Panc1 (cell line): ENCODE measurements around the gene SLC9B2. TPM values are rescaled to one million over a fixed set of nuclear protein-coding genes. Genes with fewer than 3 reads are reported as not detected.

ENCODE experiments used
- ATAC-seq: fragments of 200-7000 bp; cut with Tn5 transposase; 2 replicates; pipeline ENCODE4 v1.9.1; 2020; ENCODE audit warnings: mild to moderate bottlenecking, moderate library complexity
- BruUV-seq: library from RNA; stranded (reverse); fragments of 400-500 nt; replicated peaks from 2 replicates; lab custom pipeline; 2021; lab: Mats Ljungman, UMichigan
- CTCF ChIA-PET: fragments of 300-600 bp; sonication (Branson Sonifier 250); formaldehyde crosslinking; loops from one replicate; lab custom pipeline; 2022; ENCODE audit warnings: antibody characterized with exemption; lab: Charles Lee
- POLR2A ChIA-PET: fragments of 300-600 bp; sonication (Branson Sonifier 250); formaldehyde crosslinking; loops from one replicate; lab custom pipeline; 2022; ENCODE audit warnings: antibody characterized with exemption; lab: Charles Lee
- DNase-seq: peaks from one replicate; pipeline ENCODE4 v3.0.0-alpha.2; 2010; ENCODE audit warnings: low read depth, low spot score
- H3K27ac ChIP-seq: 2 replicates; pipeline ENCODE4 v1.5.1; 2011; ENCODE audit warnings: mild to moderate bottlenecking, low read length, inconsistent platforms
- H3K27me3 ChIP-seq: fragments of 200-500 bp; sonication (Bioruptor generic); 2 replicates; pipeline ENCODE4 v1.6.0; 2014; ENCODE audit warnings: low read length, inconsistent platforms; ENCODE audit not compliant: control insufficient read depth, insufficient read depth
- H3K36me3 ChIP-seq: fragments of 200-500 bp; sonication (Bioruptor generic); 2 replicates; pipeline ENCODE4 v1.5.1; 2014; ENCODE audit warnings: inconsistent platforms, mild to moderate bottlenecking, low read length, moderate library complexity; ENCODE audit not compliant: control insufficient read depth, insufficient read depth
- H3K4me1 ChIP-seq: 2 replicates; pipeline ENCODE4 v1.5.1; 2011; ENCODE audit warnings: inconsistent platforms, mild to moderate bottlenecking, low read length, moderate library complexity; ENCODE audit not compliant: control insufficient read depth, insufficient read depth
- H3K4me3 ChIP-seq, 2 experiments: 2 replicates each; pipeline ENCODE4 v1.5.1; 2011 to 2012; ENCODE audit warnings: low read depth in 2 of 2, low read length in 2 of 2, mild to moderate bottlenecking in 2 of 2, inconsistent platforms in 1 of 2, moderate library complexity in 1 of 2
- H3K9me3 ChIP-seq: fragments of 200-500 bp; sonication (Bioruptor generic); 2 replicates; pipeline ENCODE4 v1.5.1; 2014; ENCODE audit warnings: low read depth, mild to moderate bottlenecking, inconsistent platforms, low read length, moderate library complexity; ENCODE audit not compliant: control insufficient read depth, insufficient read depth
- POLR2AphosphoS5 ChIP-seq: IDR thresholded peaks from 2 replicates; pipeline ENCODE4 v1.6.1; 2012; ENCODE audit warnings: mild to moderate bottlenecking, low read depth, low read length, moderate library complexity
- SIN3A ChIP-seq: IDR thresholded peaks from 2 replicates; pipeline ENCODE4 v1.6.1; 2012; ENCODE audit warnings: low read depth, mild to moderate bottlenecking, low read length, moderate library complexity, borderline replicate concordance; ENCODE audit not compliant: insufficient read depth
- TCF7L2 ChIP-seq: IDR thresholded peaks from 2 replicates; pipeline ENCODE4 v1.6.1; 2011; ENCODE audit warnings: mild to moderate bottlenecking, low read depth, low read length, inconsistent platforms
- in situ Hi-C: cut with HindIII; loops from 2 replicates; pipeline ENCODE4 v1.10.0; 2016; ENCODE audit warnings: low sequenced_read_pairs, low pct_unique_long_range_greater_than_20kb
- intact Hi-C: fragments of 100-400 bp; cut with micrococcal nuclease; formaldehyde crosslinking; loops from one replicate; pipeline ENCODE4 v1.10.0; 2022; ENCODE audit not compliant: unreplicated experiment
- total RNA-seq: library from RNA; stranded (reverse); gene quantifications from one replicate; pipeline ENCODE4 v1.2.1, GENCODE V29; 2021; ENCODE audit not compliant: unreplicated experiment
- TF ChIP-seq, protein P1 (sequence below): fragments of 450-650 bp; IDR thresholded peaks from 2 replicates; pipeline ENCODE4 v1.5.1; 2017; ENCODE audit warnings: mild to moderate bottlenecking
- TF ChIP-seq, protein P2 (sequence below), 2 experiments: IDR thresholded peaks; 2 replicates each; pipeline ENCODE4 v1.6.1; 2011 to 2012; ENCODE audit warnings: low read depth in 2 of 2, control low read depth in 1 of 2, low read length in 1 of 2, mild to moderate bottlenecking in 1 of 2, moderate library complexity in 1 of 2; ENCODE audit not compliant: insufficient read depth in 1 of 2

Gene SLC9B2
- total RNA-seq, 1 experiment from 2014 or later: 14.6 TPM

DNA sequence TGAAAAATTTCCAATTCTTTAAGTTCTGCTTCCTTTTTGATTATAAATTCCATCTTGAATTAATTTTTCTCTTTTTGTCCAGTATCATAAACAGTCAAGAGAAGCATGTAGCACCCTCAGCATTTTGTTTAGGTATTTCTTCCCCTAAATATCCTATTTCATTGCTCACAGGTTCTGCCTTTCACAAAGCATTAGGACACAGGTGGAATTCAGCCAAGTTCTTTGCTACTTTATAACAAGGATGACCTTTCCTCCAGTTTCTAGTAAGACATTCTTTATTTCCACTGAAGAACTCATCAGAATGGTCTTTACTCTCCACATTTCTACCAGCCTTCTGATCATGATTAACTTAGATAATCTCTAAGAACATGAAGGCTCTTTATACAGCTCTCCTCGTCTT lies 64.5 kb downstream of the SLC9B2 start:
- BruUV-seq: no TSS peak
- Histone ChIP-seq H3K4me3 (no peak overlapping the region), H3K36me3 (no peaks in the 10 kb centered on the region), H3K27ac (no peak overlapping the region), H3K9me3 (no peaks in the 10 kb centered on the region), H3K27me3 (no peaks in the 10 kb centered on the region), H3K4me1 (no peaks in the 10 kb centered on the region)
- DNase-seq (no peak), ATAC-seq (no peak)
- ChIA-PET POLR2A (no interaction called here), CTCF (interaction anchor here (0.5 kb wide), 1 partner anchor 143 kb away, joined by 3 read pairs; no protein-coding TSS in a partner anchor)
- in situ Hi-C loops (no loop called here), intact Hi-C loops (no loop called here)
- TF ChIP-seq, protein P1, sequence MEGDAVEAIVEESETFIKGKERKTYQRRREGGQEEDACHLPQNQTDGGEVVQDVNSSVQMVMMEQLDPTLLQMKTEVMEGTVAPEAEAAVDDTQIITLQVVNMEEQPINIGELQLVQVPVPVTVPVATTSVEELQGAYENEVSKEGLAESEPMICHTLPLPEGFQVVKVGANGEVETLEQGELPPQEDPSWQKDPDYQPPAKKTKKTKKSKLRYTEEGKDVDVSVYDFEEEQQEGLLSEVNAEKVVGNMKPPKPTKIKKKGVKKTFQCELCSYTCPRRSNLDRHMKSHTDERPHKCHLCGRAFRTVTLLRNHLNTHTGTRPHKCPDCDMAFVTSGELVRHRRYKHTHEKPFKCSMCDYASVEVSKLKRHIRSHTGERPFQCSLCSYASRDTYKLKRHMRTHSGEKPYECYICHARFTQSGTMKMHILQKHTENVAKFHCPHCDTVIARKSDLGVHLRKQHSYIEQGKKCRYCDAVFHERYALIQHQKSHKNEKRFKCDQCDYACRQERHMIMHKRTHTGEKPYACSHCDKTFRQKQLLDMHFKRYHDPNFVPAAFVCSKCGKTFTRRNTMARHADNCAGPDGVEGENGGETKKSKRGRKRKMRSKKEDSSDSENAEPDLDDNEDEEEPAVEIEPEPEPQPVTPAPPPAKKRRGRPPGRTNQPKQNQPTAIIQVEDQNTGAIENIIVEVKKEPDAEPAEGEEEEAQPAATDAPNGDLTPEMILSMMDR: no peak
- no peak for TF ChIP-seq TCF7L2
- TF ChIP-seq, protein P2, sequence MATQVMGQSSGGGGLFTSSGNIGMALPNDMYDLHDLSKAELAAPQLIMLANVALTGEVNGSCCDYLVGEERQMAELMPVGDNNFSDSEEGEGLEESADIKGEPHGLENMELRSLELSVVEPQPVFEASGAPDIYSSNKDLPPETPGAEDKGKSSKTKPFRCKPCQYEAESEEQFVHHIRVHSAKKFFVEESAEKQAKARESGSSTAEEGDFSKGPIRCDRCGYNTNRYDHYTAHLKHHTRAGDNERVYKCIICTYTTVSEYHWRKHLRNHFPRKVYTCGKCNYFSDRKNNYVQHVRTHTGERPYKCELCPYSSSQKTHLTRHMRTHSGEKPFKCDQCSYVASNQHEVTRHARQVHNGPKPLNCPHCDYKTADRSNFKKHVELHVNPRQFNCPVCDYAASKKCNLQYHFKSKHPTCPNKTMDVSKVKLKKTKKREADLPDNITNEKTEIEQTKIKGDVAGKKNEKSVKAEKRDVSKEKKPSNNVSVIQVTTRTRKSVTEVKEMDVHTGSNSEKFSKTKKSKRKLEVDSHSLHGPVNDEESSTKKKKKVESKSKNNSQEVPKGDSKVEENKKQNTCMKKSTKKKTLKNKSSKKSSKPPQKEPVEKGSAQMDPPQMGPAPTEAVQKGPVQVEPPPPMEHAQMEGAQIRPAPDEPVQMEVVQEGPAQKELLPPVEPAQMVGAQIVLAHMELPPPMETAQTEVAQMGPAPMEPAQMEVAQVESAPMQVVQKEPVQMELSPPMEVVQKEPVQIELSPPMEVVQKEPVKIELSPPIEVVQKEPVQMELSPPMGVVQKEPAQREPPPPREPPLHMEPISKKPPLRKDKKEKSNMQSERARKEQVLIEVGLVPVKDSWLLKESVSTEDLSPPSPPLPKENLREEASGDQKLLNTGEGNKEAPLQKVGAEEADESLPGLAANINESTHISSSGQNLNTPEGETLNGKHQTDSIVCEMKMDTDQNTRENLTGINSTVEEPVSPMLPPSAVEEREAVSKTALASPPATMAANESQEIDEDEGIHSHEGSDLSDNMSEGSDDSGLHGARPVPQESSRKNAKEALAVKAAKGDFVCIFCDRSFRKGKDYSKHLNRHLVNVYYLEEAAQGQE (IDR thresholded peaks at IDR 0.05; ENCODE audit: insufficient read depth in 1 of 2, low read depth in 2 of 2, low read length in 1 of 2): no peak
- TF ChIP-seq SIN3A: no peak
- no peak for TF ChIP-seq POLR2AphosphoS5

DNA sequence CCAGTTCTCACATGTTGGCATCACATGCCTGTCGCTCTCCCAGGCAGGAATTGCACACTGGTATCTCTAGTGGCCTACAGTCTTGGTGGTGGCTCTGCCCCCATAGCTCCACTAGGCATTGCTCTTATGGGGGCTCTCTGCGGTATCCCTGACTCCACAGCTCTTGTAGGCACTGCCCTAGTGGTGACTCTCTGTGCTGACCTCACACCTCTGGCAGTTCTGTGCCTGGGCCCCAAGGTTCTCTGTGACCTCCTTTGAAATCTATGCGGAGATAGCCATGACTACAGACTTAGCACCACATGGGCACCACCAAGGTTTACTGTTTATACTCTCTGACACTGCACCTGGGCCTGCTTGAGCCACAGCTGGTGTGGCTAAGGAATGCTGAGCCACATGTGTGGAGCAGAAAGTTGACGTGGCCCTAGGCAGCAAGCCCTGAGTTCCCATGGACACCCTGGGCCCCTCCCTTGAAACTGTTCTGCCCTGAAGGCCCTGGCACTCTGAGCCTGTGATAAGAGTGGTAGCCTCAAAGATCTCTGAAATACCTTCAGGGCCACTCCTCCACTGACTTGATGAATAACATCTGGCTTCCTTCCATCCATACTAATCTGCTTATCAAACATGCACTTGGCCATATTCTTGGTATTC lies 65.1 kb downstream of the SLC9B2 start:
- intact Hi-C loops: no loop called here
- Histone ChIP-seq H3K27ac (no peak overlapping the region), H3K27me3 (no peaks in the 10 kb centered on the region), H3K9me3 (no peaks in the 10 kb centered on the region), H3K36me3 (no peaks in the 10 kb centered on the region), H3K4me1 (no peaks in the 10 kb centered on the region), H3K4me3 (no peak overlapping the region)
- TF ChIP-seq, protein P1: no peak
- TF ChIP-seq, protein P2 (IDR thresholded peaks at IDR 0.05; ENCODE audit: insufficient read depth in 1 of 2, low read depth in 2 of 2, low read length in 1 of 2): no peak
- TF ChIP-seq POLR2AphosphoS5 (no peak), SIN3A (no peak), TCF7L2 (no peak)
- ChIA-PET POLR2A (interaction anchor here (0.5 kb wide), 1 partner anchor 392 kb away, joined by 3 read pairs; no protein-coding TSS in a partner anchor), CTCF (interaction anchor here (0.5 kb wide), 1 partner anchor 142 kb away, joined by 3 read pairs; no protein-coding TSS in a partner anchor)
- DNase-seq: no peak
- BruUV-seq: no TSS peak
- in situ Hi-C loops: no loop called here
- ATAC-seq: no peak
